GM21723 (cell line): ENCODE data around the gene NRAS.

ENCODE experiments used
- ATAC-seq: cut with Tn5 transposase; IDR thresholded peaks from one replicate; pipeline ENCODE4 v1.9.1; 2021; ENCODE audit warnings: mild to moderate bottlenecking, moderate library complexity; ENCODE audit not compliant: unreplicated experiment

NRAS gene

DNA sequence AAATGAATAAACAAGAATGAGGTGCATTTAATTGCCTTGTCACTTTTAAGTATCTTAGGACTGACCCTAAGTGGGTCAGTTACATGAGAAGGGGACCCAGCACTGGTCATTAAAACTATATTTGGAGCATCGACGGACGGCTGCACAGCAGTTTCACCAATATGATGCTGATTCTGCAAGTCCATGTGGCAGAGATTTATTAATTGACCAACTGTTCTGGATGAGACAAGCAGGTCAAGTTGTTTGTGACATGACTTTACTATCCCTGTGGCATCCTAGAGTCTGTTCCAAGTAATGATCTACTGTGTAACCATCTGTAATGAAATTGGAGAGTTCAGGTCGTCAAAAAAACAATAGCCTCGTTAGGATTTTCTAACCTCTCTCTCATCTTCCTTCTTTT, 30.7 kb downstream of the NRAS start:
- ATAC-seq: no peak

DNA sequence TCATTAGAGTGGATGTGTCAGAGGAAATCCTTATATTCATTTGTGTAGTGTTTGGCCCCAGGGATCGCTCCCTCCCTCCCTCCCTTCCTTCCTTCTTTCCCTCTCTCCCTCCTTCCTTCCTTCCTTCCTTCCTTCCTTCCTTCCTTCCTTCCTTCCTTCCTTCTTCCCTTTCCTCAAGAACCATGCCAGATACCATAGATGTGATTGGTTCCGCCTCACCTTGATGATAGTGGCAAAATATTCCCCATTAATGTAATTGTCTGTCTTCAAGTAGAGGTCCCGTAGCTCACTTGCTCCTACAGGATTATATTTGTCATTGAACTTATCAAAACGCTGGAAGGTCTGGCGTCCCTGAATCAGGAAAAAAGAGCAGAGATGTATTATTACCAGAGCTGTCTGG, 38.9 kb downstream of the NRAS start:
- ATAC-seq: no peak

DNA sequence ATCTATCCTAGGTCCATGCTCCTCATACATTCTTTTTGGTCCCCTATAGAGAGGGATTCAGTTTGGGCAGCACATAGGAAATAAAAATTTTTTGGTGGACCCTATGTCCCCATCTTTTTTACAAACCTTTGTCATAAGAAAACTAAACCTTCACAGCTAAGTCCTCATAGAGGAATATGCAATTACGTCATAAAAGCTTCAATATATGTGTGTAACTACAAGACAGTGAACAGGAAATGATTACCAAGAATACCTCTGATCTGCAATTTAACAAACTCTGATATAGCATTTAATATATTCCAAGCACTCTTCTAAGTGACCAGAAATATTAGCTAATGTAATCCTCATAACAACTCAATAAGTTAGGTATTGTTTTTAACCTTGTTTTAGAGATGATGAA, 40.5 kb downstream of the NRAS start:
- ATAC-seq: no peak

DNA sequence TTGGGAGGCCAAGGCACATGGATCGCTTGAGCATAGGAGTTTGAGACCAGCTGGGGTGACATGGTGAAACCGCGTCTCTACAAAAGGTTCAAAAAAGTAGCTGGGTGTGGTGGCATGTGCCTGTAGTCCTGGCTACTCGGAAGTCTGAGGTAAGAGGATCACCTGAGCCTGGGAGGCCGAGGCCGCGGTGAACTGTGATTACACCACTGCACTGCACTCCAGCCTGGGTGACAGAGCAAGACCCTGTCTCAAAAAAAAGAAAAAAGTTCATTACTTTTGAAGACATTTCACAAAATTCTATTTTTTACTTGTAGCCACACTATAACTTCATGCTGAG, 44.7 kb downstream of the NRAS start:
- no peak for ATAC-seq

DNA sequence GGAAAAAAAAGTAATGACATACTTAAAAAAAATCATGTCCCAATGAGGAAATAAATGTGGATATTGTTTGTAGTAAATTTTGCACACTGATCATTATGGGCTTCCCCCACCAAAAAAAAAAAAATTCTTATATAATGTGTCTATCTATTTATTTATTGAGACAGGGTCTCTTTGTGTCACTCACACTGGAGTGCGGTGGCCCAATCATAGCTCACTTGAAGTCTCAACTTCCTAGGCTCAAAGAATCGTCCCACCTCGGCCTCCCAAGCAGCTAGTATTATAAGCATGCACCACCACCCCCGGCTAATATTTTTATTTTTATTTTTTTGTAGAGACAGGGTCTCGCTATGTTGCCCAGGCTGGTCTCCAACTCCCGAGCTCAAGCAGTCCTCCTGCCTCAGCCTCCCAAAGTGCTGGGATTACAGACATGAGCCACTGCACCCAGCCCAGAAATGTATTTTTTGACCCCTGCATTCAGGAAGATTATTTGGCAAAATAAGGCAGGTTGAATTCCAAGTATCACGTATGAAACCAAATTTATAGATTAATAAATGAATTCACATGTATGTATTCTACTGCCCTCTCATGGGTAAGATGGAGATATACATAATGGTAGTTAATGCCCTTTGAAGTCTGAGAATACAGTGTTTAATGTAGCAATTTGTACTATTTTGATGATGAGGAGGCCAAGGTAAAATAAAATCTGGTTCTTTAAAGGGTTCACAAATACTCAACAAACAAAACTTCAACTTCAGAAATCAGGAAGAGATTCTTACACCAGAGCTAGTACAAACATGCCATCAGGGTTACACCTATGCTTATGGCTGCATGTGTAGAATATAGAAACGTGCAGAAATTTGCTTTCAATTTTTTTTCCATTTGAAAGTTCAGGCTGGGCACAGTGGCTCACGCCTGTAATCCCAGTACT, 45.3 kb downstream of the NRAS start:
- ATAC-seq: no peak

DNA sequence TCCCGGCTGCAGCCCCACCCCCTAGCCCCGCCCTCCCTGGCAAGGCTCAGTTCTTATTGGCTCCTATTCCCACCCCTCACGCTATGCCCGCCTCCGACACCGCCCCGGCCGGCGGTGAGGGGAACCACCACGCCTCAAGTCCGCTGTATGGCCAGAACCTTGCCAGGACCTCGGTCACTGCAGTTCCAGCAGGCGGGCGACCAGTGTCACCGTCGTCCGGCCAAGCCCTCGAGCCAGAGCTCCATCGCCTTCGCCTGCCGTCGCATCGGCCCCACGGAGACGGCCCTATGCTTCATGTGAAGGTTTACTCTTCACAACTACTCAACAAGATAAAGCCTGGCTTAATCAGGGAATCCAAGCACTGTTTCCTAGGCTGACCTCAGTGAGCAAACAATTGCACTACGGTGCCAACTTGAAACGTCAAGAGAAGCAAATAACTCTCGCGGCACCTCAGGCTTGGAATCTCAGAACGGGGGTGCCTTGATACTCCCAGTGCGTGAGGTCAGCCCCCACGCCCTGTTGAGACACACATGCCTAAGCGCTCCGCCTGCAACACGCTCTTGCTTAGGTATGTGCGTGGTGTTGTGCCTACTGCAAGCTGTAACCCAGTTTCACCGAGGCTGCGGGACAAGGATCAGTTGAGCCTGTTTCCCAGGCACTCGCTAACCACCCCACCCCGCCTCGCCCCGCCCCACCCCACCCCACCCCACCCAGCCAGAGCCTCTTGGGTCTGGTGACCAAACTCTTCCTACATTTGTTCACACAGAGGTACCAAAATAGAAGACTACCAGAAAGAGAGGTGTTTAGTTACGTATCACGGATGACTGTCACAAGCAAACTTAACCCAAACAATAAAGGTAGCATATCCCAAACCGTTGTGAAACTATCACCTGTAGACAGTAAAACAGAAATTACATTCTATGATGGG, 46.2 kb downstream of the NRAS start:
- ATAC-seq: peak; percentile 99

DNA sequence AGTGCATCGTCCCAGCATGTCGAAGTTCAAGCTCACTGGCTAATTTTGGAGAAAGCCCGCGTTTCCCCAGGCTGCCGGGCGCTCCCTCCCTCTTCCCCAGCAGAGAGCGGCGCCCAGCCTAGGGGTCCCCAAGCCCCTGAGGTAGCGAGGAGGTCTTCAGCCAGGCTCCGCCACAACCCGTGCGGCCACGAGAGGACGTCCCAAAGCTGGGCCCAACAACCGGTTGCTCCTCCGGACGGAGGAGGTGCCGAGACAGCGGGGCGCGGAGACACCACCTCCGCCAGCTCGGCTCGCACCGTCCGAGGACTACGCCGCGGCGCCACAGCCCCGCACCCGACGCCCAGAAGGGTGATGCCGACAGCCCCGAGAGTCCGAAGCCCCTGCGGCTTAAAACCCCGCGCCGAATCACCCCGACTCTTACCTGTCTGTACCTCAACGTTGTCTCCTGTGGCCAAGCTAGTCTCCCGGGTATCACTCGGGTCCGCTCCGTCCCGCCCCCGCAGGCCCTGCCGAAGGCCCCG, 46.9 kb downstream of the NRAS start, which contains the start of gene DENND2C:
Gene DENND2C, minus strand, starts transcription at position 488 of the 521 bp plus-strand sequence. CDS start 44,065 bp downstream, outside the sequence.
- ATAC-seq: peak; percentile 67

DNA sequence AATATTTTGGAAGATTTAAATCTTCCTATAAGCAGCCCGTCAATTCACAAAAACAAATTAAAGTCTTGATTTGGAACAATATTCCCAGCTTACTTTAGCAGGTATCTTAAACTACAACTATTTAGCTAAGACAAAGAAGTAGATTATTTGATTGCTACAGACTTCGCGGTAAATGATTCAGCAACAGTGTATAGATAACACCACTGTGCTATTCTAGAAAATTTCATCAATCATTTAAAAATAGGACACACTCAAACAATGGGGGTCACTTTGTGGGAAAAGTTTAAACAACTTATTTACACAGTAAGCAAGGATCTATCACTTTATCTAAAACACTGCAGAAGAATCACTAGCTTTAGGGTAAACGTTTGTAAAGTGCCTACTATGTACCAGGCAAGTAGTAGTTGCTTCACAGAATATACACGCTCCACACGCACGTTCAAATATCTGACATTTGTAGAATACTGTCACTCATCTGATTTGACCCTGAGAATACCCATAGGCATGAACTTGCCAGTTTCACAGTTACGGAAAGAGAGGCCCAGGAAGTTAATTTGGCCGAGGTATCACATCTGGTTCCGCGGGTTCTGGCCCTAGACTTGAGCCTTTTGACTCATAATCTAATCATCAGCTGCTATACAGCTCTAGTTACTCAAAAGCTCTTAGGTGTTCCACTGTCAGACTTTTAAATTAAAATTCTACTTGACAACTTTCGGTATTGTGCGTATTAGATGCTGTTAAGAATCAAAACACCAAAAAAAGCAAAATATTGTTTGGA, 47.6 kb downstream of the NRAS start:
- ATAC-seq: no peak

DNA sequence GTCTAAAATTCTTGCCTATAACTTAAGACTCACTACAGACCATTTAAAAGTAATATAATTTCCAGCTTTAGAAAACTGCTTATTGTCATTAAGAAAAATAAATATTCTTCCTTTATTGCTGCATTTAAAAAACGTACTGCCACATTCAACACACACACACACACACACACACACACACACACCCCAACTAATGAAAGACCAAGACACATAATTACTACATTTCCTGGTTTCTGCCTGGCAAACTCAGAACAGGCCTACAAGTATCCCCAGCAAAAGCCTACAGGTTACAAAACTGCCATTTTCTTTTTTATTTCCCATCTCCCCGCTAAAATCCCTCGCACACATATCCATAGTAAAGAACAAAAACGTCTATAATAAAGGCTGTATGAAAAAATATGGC, 48.2 kb downstream of the NRAS start:
- no peak for ATAC-seq

DNA sequence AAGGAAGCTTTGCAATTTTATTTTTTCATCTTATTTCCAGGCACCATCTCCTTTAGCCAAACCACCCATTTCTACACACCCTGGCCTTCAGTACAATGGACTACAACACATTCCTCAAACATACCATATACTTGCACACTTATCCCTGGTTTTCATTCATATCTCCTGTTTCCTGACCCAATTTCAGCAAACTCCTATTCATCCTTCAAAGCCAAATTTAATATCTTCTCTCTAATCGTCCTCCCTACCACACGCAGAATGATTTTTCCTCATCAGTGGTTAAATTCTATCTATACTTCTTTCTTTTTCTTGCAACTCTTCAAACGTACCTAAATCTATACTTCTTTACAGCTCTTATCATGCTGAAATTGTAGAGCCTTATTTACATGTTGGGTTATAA, 49.6 kb downstream of the NRAS start:
- ATAC-seq: no peak

DNA sequence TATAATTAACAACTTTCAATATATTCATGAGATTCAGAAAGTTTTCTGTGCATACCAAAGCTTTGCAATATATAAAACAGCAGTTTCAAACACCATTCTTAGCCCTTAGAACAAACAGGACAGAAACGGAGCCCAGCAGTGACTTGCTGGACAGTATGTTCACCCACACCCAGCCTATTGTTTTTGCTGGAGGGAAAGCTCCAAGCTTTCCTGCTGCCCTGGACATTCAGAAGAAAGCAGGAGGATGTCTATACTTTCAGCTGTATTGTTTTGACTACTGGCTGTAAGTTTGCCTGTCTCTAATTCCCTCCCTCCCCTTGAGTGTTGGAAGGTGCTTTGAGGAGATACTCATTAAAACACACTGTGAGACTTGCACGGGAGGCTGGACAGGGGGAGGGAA, 56.3 kb downstream of the NRAS start:
- ATAC-seq: no peak
